ENCODE results near the gene SNX18. TPM values are rescaled to one million over a fixed set of nuclear protein-coding genes. Genes with fewer than 3 reads are reported as not detected.

Gene SNX18
- polyA plus RNA-seq, 1 of the 3 experiments (the other 2 are of a cell fraction), result 4.6 TPM

- Histone ChIP-seq H3K79me2 (ENCODE audit: insufficient read depth) (peaks cover 39% of the 10 kb centered on the region), H3K36me3 (replicated peaks in 1 of 2; ENCODE audit: control insufficient read depth in 1 of 2, insufficient read depth in 2 of 2, low read length in 1 of 2) (no peaks in the 10 kb centered on the region), H3K9ac (no peak overlapping the region), H3K27me3 (ENCODE audit: insufficient read depth) (no peaks in the 10 kb centered on the region), H4K20me1 (ENCODE audit: insufficient read depth) (no peaks in the 10 kb centered on the region), H3K9me3 (no peaks in the 10 kb centered on the region), H2AFZ (ENCODE audit: low read depth) (no peak overlapping the region), H3K4me2 (no peak overlapping the region), H3K4me3 (ENCODE audit: low read depth in 2 of 2, low read length in 1 of 2) (no peak overlapping the region), H3F3A (replicated peaks; ENCODE audit: insufficient read depth) (no peaks in the 10 kb centered on the region), H3K27ac (ENCODE audit: low read depth in 2 of 2, low read length in 1 of 2) (no peak overlapping the region), H3K9me2 (no peaks in the 10 kb centered on the region), H3K4me1 (ENCODE audit: control insufficient read depth in 1 of 2, insufficient read depth in 2 of 2, low read depth in 1 of 2, low read length in 1 of 2) (peaks cover 0 to 32% of the 10 kb centered on the region in 2 experiments; a peak in 3 of 4 replicates)
- ChIA-PET POLR2A (interaction anchor here (0.7 kb wide), 1 partner anchor 319 kb away, joined by 4 read pairs; no protein-coding TSS in a partner anchor), CTCF (interaction anchor here (0.8 to 4.1 kb wide), 3 partner anchors 9 to 317 kb away, joined by 3 to 30 read pairs (median 5); partner anchors contain the start of gene SNX18)
- 95% methylated on average over 15 of the region's 15 CpGs for WGBS (ENCODE audit: low lambda C conversion rate)
- DNase-seq, result no peak
- no peak for TF ChIP-seq MXI1 (IDR thresholded peaks at IDR 0.05; ENCODE audit: low read depth, low read length)
- no peak for TF ChIP-seq GATA2 (CRISPR knock-in tag; IDR thresholded peaks at IDR 0.05)
- no peak for TF ChIP-seq CHD2 (IDR thresholded peaks at IDR 0.05; ENCODE audit: low read length, partially characterized antibody)
Measured at GRCh38 chr5:54528633-54529209, 11.2 kb downstream of the SNX18 start.

GRCh38 chr5:54529565-54529964, 12.0 kb downstream of the SNX18 start:
- CTCF ChIA-PET, result interaction anchor here (0.5 to 2.0 kb wide), 4 partner anchors 10 to 338 kb away, joined by 3 to 5 read pairs (median 4); partner anchors contain the start of gene SNX18
- no peak overlapping the region for H2AFZ ChIP-seq (ENCODE audit: low read depth)
- H4K20me1 ChIP-seq (ENCODE audit: insufficient read depth), result no peaks in the 10 kb centered on the region

More at GRCh38 chr5:54529565-54529964, 12.0 kb downstream of the SNX18 start:
- Histone ChIP-seq H3K36me3 (replicated peaks in 1 of 2; ENCODE audit: control insufficient read depth in 1 of 2, insufficient read depth in 2 of 2, low read length in 1 of 2) (no peaks in the 10 kb centered on the region), H3K79me2 (ENCODE audit: insufficient read depth) (peaks cover 36% of the 10 kb centered on the region), H3K9me2 (no peaks in the 10 kb centered on the region), H3K27ac (ENCODE audit: low read depth in 2 of 2, low read length in 1 of 2) (no peak overlapping the region), H3F3A (replicated peaks; ENCODE audit: insufficient read depth) (no peaks in the 10 kb centered on the region), H3K4me1 (ENCODE audit: control insufficient read depth in 1 of 2, insufficient read depth in 2 of 2, low read depth in 1 of 2, low read length in 1 of 2) (peaks cover 0 to 31% of the 10 kb centered on the region in 2 experiments; a peak in 2 of 4 replicates), H3K9ac (no peak overlapping the region), H3K9me3 (no peaks in the 10 kb centered on the region), H3K4me3 (ENCODE audit: low read depth in 2 of 2, low read length in 1 of 2) (no peak overlapping the region), H3K27me3 (ENCODE audit: insufficient read depth) (no peaks in the 10 kb centered on the region), H3K4me2 (no peak overlapping the region)
- POLR2A ChIA-PET, result no interaction called here
- no peak for DNase-seq
- WGBS (ENCODE audit: low lambda C conversion rate), result 90% methylated on average over 2 of the region's 2 CpGs
- TF ChIP-seq NFIC (IDR thresholded peaks at IDR 0.05; ENCODE audit: borderline replicate concordance), result no peak
- TF ChIP-seq POLR2AphosphoS5 (IDR thresholded peaks at IDR 0.05; ENCODE audit: low read depth, low read length), result no peak
- TF ChIP-seq CTCF (IDR thresholded peaks at IDR 0.05), result no peak
